NT2/D1 (cell line): ENCODE data around the gene AMN.

Experiments
- SUZ12 ChIP-seq: IDR thresholded peaks from 2 replicates; pipeline ENCODE4 v1.6.1; 2011; ENCODE audit not compliant: insufficient read length, insufficient read depth; ENCODE audit errors: extremely low read depth
- ZNF274 ChIP-seq: IDR thresholded peaks from 2 replicates; pipeline ENCODE4 v1.6.1; 2011; ENCODE audit warnings: mild to moderate bottlenecking, low read depth, low read length

- TF ChIP-seq ZNF274 (no peak), SUZ12 (no peak)
Observed at GRCh38 chr14:102971314-102971713, 48.9 kb downstream of the AMN start.
